Measurements from ENCODE around the gene NDE1.

GRCh38 chr16:15658149-15658548 lies 8.1 kb downstream of the NDE1 start:
- no peak for TF ChIP-seq CTCF (IDR thresholded peaks at IDR 0.05)
- TF ChIP-seq POLR2A (IDR thresholded peaks at IDR 0.05): no peak
